ENCODE results near the gene OTOP3.

Gene OTOP3

DNA sequence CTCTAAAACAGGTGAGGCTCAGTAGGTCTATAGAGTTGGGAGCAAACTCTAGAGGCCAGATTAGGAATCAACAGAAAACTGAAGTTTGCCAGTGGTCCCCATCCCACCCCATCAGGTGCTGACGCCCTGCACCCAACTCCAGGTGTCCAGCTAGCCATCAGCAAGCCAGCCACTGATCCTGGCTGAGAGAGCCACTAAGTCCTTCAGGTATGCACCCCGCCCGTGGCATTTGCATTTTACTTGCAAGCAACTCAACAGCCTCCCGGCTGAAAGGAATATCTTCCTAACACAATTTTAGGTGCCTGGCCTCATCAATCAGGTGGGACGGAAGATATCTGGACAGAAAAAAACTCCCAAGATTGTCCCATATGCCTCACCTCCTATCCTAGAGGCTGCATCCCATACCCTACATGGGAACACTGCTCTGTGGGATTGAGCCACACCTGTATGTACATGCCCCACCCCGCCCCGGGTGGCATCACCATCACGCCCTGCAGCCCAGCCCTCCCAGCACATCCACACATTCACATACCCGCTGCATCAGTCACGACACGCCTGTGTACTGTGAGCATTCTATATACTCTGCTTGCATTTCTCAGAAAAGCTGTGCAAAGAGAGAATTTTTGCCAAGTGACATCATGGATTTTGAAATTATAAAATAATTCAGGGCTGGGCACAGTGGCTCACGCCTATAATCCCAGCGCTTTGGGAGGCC, 8.3 kb downstream of the OTOP3 start:
- no peak for DNase-seq

DNA sequence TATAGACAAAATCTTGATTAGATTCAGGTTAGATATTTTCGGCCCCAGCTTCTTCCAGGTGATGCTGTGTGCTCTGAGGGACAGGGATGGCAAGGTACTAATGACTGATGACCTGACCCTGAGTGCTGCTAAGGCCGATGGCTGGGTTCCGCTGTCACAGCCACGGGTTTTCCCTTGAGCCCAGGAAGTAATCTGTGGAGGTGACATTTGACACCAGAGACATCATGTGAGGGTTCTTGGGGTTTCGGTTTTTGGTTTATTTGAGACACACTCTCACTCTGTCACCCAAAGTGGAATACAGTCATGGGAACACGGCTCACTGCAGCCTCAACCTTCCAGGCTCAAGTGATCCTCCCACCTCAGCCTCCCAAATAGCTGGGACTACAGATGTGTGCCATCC, 9.8 kb downstream of the OTOP3 start:
- no peak for DNase-seq

DNA sequence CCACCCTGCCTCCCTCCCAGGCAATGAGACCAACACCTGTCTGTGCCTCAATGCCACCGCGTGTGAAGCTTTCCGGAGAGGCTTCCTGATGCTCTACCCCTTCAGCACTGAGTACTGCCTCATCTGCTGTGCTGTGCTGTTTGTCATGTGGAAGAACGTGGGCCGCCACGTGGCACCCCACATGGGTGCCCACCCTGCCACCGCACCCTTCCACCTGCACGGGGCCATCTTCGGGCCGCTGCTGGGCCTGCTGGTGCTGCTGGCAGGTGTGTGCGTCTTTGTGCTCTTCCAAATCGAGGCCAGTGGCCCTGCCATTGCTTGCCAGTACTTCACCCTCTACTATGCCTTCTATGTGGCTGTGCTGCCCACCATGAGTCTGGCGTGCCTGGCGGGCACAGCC, 10.9 kb downstream of the OTOP3 start:
- DNase-seq: no peak

GRCh38 chr17:74947041-74947754, 11.5 kb downstream of the OTOP3 start:
- DNase-seq: no peak

DNA sequence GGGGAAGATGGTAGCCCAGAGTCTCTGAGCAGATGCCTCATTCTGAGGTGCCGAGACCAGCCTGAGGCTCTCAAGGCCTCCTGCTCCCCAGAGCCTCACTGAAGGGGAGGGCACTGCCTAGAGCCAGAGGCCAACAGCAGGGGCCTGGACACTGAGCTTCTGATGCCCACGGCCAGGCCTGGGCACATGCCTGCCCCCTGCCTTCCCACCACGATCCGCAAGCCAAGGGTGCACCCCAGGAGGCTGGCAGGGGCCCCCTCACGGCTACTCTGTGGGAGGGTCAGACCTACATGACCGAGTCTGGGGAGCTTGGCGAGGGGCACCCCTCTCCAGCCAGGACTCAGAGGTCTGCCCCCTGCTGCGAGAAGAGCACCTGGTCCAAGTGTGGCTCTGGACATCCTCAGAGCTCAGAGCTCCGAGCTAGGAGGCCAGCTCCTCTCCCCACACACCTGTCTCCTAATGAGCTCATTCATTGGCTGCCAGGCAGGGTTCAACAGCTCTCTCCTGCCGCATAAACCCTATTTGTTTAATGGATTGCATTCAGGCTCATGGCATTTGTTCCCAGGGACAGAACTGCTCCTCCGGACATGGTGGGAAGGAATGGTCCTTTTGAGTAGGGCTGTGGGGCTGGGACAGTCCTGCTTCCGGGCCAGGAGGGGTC, 13.9 kb downstream of the OTOP3 start:
- DNase-seq: no peak

DNA sequence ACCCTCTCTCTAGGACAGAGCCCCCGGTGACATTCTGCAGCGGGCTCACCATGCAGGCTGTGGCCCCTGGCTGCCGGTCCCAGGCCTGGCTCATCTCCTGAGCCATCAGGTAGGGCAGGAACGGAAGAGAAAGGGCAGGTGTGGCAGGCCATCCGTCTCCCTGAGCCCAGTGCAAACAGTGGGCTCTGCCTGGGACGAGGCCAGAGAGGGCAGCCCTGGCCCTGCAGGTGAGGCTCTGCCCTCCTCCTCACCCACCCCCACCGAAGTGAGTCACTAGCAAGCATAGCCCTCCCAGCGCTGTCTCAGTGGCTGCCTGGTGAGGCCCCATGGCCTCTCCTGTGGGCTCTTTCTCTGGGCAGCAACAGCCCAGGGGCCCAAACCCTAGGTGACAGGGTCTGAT, 14.5 kb downstream of the OTOP3 start:
- DNase-seq: no peak

DNA sequence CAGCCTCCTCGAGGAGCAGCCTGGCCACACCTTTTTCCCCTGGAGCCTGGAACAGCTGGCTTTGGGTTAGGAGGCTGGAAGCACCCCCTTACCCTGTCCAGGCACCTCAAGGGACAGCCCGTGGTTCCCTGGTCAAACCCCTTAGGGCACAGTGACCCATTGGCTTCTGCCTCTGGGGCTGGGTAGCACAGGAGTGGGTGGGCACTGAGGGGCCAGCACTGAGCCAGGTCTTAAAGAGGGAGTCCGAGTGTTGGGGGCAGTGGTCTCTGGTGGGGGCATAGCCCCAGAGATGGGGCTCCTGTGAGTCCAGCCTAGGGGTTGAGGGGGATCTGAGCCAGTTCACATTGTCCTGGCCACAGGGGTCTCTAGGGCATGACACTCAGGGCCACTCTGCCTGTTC, 15.4 kb downstream of the OTOP3 start:
- no peak for DNase-seq

DNA sequence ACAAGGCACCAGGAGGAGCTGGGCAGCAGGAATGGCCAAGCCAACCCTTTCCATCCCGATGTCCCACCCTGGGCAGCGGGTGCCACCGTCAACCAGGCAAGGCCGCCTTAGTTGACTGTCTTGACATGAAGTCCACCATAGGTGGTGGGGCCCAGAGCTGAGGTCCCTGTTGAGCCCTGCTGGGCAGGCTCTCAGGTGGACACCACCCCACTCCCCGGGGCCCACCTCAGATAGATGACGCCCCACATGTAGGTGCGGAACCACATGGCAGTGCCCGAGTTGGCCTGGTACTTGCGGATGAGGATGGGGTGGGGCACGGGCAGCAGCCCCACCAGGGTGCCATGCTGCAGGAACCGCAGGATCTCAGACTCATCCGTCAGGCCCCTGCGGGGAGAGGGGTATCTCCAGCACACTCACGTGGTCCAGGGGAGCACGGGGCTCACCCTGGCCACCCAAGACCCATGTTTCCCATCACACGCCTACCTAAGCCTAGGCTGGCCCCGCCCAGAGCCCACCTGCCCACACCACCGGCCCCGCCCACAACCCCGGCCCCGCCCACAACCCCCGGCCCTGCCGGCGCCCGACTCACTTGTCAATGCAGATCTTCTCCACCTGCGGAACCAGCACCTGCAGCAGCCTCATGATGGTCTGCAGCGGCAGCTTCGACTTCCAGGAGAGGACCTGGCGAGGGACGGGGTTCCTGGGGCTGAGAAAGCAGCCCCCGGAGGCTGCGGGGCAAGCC, 16.2 kb downstream of the OTOP3 start:
- DNase-seq: no peak

GRCh38 chr17:74952431-74953133, 16.9 kb downstream of the OTOP3 start:
- DNase-seq: no peak

DNA sequence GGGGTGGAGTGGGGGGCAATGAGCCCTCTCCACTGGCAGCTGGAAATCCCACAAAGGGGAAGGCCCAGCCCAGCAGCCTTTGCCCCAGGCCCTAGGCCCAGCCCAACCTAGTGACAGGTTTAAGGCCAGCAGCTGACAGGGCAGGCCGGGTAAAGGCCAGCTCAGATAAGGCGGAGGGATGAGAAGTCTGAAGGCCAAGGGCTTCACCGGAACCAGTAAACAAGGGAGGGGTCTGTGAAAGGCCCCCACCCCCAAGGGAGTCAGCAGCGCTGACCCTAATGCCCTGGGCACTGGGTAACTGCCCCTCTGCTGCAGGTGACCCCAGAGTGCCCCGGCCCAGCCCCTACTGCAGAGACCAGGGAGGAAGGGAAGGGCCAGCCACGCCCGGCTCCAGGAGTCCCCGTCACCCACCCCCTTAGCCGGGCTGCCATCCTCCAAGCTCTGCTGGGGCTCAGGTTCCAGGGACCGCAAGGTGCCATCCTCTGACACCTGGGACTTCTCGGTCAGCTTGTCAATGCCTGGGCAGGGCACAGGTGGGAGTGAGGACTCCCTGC, 17.5 kb downstream of the OTOP3 start:
- no peak for DNase-seq

DNA sequence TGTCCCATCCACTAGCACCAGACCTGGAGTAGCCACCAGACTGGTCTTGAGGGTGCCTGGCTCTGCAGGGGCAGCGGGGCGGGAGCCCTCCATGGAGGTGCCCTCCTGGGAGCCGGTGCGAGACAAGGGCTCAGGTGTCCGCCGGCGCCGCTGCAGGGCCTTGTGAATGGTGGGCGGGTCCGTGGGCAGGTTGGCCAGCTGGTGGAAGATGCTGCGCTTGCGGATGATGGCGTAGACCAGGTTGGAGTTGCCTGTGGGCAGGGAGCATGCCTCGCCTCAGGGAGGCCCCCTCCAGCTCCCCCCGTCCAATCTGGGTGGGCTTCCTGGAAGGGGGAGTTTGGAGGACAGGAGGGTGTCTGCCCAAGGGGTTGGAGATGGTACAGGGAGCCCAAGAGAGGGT, 18.4 kb downstream of the OTOP3 start:
- no peak for DNase-seq

DNA sequence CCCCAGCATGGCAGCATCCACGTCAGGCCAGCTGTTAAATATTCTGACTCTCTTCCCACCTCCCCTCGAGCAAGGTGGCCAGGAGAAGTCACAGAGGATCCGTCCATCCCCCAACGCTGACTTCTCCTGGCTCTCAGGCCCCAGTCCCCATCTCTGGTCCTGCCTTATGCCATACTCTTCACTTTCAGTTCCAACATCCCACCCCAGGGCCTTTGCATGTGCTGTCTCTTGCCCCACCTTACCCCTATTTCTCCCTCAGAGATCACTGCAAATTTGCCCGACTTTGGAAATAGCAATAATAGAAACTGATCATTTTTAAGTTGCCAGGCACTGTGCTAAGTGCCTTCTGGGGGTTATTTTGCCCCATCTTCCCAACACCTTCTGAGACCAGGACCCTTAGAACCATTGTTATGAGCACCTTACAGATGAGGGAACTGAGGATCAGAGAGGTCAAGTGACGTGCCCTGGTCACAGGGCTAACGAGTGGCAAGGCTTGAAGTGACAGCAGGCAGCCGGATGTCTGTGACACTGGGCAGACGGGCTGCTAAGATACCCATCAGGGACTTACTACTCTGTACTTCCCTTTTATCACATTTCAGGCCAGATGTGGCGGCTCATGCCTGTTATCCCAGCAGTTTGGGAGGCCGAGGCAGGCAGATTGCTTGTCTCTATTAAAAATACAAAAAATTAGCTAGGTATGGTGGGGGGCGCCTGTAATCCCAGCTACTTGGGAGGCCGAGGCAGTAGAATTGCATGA, 19.1 kb downstream of the OTOP3 start:
- DNase-seq: no peak

GRCh38 chr17:74956093-74956492, 20.4 kb downstream of the OTOP3 start:
- DNase-seq: no peak

- peak; percentile 62 for DNase-seq
These were observed 22.4 kb downstream of the OTOP3 start for GRCh38 chr17:74957935-74958740.

- no peak for DNase-seq
These were observed 24.3 kb downstream of the OTOP3 start for GRCh38 chr17:74959826-74960515.

DNA sequence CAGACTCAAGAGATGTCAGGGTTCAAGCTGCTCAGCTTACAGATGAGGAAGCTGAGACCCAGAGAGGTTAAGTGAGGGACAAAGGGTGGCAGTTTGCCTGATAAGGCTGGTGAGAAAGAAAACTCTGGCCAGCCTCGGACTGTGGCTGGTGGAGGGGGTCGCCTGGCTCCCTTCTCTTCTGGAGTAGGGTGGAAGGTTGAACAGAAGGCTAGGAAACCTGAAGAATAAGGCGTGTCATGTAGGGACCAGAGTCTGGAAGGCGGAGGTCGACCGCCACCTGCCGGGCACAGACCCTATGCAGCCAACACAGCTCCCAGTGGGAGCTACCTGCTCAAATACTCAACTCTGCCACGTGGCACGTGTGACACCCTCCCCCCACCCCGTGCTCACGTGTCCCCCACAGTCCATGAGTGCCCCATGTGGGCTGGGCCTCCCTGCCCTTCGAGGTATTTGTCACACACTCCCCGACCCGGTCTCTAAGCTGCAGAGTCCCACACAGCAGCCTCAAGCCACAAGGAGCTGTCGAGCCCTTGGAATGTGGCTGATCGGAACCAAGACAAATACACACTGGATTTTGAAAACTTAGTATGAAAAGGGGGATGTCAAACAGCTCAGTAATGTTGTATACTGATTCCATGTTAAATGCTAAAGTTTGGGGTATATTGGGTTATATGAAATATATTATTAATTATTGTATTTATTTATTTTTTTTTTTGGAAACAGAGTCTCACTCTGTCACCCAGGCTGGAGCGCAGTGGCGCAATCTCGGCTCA, 25.1 kb downstream of the OTOP3 start:
- DNase-seq: peak; percentile 40

GRCh38 chr17:74961657-74962350, 26.1 kb downstream of the OTOP3 start:
- peak; percentile 76 for DNase-seq

DNA sequence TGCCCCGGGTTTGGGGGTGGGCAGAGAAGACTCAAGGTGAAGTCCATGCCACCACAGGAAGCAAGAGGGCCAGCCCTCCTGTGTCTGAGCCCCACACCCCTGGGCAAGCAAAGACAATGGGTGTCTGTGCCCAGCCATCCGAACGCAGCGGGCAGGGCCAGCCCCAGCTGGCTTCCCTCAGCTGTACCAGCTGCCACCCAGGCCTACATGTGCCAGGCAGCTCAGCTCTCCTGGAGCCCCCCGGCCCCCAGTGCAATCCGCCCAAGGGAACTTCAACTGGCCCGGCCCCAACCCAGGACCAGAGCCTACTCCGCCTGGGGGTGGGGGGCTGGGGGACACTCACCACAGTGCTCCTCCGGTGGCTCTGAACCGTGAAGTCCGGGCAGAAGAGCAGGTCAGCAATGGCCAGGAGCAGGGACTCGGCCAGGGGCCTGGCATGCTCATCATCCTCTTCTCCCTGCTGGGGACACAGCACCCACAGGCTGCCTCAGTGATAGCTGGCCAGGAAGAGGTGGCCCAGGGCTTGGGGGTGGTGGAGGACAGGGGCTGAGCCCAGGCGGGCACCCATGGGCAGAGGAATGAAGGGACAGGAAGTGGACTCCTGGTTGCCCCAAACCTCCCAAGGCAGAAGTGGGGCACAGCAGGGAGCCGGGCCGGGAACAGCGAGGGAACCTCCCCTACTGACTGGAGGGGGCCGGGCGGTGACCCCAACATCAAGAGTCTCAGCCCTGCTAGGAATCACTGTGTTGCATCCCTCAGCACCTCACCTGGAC, 27.1 kb downstream of the OTOP3 start:
- no peak for DNase-seq

Measured in CD4-positive, alpha-beta T cell treated with Interferon gamma for 1 hour (primary cell).